ENCODE data around the gene PTPN1.
"Not testable (repeated sequence)": the region's sequence is repeated elsewhere in the genome, so short reads cannot be mapped to it uniquely, and the experiment has no call there.

The PTPN1 gene

DNA sequence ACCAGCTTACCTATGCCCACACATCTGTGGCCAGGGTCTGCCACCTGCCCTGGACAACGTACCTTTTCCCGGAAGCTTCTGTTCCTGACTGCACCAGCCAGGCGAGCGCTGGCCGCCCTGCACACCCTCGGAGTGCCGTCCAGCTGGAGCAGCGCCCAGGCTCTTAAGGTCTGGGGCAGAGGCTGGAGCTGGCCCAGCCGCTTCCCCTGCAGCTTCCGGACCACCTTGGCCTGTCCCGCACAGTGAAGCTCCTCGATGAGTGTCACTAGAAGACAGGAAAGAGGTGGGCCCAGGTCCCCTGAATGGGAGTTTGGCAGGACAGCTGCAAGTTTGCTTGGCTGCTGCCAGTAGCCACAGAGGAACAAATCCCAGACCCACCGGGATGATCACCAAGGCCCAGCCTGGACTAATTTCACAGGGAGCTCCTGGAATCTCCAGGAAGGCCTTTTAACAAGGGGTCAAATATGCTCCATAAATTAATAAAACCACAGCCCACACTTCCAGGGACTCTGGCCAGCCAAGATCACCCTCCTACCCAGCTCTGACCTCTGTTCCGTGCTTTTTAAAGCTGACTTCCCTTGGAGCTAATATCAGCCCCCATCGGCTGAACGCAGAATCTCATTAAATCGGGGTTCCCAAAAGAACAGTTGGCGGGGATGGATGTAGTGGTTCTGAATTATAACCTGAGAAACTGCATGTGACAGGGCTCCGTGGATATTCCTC, 82.3 kb downstream of the PTPN1 start:
- DNase-seq = no peak

DNA sequence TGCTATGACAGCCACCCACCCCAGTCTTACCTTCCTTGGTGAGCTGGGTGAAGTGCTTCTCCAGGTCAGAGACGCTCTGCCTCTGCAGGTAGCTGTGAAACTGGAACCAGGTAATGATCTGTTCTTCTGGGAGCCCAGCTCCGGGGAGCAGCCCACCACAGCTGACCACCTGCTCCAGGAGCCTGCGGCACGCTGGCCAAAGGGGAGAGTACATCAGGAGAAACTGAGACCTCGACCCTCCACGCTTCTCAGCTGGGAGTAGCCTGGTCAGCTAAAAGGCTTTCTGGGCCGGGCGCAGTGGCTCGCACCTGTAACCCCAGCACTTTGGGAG, 82.8 kb downstream of the PTPN1 start:
- no peak for DNase-seq

- DNase-seq = no peak
Observed at GRCh38 chr20:50594231-50594590, 84.0 kb downstream of the PTPN1 start.

GRCh38 chr20:50594591-50595432, 84.6 kb downstream of the PTPN1 start:
- no peak for DNase-seq

- DNase-seq = no peak
Observed at GRCh38 chr20:50595433-50595895, 85.3 kb downstream of the PTPN1 start.

DNA sequence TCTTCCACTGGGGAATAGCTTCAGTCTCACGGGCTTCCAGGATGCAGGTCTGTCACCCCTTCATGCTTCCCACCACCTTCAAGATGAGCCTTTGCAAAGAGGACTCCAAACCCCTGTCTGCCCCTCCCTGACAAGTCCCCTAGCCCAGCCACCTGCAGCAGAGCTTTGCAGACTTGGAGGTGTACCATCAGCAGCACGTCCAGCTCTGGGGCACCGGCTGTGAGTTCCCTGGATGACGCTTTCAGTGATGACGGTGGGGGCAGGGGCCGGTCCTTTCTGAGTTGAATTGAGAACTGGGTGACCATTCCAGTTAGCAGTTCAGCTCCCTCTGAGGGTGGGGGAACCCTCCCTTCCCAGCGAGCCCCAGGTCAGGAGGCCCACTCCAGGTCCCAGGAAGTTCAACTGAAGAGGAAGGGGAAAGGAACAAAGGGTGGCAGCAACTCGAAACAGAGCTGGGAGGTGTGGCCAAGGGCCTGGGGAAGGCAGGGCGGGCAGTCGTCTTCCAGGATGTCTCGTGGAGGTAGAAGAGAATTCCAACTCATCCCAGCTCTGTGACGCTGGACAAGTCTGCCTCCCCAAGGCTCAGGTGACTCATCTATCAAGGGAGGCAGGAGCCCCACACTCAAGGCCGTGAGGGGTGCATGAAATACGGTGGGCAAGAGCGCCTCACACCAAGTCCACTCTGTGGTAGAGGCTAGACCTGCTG, 86.0 kb downstream of the PTPN1 start:
- no peak for DNase-seq

DNA sequence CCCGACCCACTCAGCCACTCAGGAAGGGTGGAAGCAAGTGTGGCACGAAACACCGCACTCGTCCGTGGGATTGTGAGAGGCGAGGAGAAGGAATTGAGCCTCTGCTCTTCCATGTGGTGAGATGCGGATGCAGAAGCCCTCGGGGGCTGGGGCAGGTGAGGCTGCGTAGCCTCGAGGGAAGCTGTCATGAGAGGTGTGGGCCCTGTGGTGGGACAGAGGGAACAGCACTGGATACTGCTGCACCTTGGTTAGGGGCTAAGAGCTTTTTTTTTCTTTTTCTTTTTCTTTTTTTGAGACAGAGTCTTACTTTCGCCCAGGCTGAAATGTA, 86.5 kb downstream of the PTPN1 start:
- no peak for DNase-seq

DNA sequence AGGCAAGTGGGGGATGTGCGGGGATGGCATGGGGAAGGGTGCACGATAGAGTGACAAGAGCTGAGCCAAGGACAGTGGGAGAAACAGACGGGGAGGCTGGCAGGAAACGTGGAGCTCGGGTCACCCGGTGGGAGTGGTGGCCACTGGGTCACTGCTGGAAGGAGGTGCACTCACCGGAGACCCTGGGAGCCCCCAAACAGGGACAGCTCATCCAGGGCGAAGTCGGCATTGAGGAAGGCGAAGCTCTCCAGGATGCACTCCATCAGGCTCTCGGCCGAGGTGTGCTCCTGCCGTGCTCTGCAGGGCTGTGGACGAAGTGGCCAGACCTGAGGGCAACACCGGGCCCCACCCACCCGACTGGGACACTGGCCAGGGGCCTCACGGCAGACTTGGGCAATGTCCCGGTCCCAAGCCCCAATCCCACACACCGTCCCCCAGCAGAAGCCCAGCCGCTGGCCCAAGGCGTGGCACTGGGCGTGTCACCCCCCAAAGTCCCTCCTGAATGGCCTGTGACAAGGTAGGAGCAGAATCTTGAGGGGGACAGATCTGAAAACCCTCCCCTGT, 87.3 kb downstream of the PTPN1 start:
- DNase-seq = no peak

DNA sequence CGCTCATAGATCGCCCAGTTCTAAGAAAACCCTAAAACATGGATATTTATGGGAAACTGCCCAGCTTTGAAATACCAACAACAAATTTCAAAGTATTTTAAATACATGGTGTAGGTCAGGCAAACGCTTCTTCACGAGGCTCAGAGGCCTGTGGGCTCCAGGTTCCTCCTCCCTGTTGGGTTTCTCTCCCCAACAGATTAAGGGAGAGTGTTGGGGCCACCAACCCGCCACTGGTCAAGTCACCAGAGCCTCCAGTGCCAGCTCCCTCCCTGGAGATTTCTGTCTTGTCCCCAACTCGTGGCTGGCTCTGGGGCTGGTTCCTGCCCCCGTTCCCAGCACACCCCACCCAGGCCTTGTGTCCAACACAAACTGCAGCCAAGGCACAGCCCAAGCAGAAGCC, 87.9 kb downstream of the PTPN1 start:
- DNase-seq = no peak

- not testable (repeated sequence) for DNase-seq
Observed at GRCh38 chr20:50598768-50599167, 88.6 kb downstream of the PTPN1 start.

- no peak for DNase-seq
Observed at GRCh38 chr20:50600281-50600895, 90.2 kb downstream of the PTPN1 start.

- no peak for DNase-seq
Observed at GRCh38 chr20:50601511-50602431, 91.6 kb downstream of the PTPN1 start.

DNA sequence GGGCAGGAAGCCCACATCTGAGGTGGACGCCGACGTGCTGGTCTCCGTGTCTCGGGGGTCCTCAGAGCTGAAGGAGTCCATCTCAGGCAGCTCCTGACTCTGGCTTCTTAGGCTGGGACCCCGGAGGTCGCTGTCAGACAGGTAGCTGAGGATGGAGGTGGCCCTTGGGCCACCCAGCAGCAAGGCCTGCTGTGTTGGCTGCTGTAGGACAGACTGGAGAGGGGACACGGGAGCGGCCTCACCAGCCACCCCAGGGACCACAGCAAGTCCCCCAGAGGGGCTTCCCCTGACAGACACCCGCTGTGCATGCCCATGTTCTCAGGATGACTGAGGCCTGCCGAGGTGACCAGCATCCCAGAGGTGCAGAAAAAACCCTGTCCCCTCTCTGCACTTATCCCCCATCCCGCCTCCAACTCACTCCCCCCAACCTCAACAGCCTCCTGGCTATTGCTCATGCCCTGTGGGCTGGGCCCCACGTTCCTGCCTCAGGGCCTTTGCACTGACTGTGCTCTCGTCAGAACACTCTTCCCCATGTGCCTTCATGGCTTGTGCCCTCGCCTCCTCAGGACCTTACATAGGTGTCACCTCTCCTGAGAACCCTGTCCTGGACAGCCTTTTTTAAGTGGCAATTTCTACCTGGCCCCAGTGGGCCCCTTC, 92.4 kb downstream of the PTPN1 start:
- DNase-seq = no peak

- DNase-seq = no peak
Observed at GRCh38 chr20:50604451-50604850, 94.3 kb downstream of the PTPN1 start.

- DNase-seq = no peak
Observed at GRCh38 chr20:50605136-50605535, 95.0 kb downstream of the PTPN1 start.

GRCh38 chr20:50607436-50607835, 97.3 kb downstream of the PTPN1 start:
- DNase-seq = no peak

GRCh38 chr20:50607850-50608749, 97.9 kb downstream of the PTPN1 start:
- no peak for DNase-seq

GRCh38 chr20:50608750-50609104, 98.5 kb downstream of the PTPN1 start:
- no peak for DNase-seq

DNA sequence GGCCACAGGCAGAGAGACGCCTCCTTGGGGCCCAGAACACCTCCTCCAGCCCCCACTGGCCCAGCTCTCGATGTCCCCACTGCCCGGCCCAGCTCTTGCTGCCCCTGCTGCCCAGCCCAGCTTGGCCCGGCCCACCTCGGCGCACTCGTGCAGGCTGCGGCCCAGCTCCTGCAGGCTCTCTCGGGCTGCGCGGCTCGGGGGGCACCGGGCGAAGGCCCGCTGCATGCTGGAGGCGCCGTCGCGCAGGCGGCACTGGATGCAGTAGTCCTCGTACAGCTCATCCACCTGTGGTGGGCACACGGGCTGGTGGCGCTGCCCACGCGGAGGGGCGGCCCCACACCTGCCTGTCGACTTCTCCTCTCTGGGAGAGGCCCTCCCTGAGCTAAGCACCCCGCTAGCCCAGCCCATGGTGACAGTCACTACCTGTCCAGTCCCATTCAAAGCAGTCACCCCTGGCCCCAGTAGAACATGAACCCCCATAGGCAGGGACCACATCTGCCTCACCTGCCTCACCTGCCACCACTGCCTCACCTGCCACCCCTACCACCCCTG, 99.3 kb downstream of the PTPN1 start:
- no peak for DNase-seq

DNA sequence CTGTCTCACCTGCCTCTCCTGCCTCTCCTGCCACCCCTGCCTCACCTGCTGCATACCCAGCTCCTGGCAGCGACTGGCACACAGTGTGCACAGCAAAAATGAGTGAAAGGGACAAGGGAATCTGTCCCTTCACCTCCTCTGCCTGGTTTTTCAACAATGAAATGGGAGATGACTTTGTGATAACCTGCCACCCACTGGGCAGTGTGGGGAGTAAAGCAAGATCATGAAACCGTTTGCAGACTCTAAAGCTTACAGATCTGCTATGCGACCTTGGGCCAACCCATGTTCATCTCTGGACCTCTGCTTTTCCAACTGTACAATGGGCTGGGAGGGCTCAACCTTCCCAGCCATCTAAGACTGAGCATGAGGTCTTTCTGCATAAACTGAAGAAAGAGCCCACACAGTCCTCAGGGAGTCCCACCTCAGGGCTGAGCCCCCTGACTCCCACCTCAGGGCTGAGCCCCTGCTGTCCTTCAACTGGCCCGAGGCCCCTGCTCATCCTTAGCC, 100.1 kb downstream of the PTPN1 start:
- DNase-seq = no peak
